Posterior cingulate gyrus (tissue), 11 donors: ENCODE data around the gene STRIP2.
"Not testable (repeated sequence)": the region's sequence is repeated elsewhere in the genome, so short reads cannot be mapped to it uniquely, and the experiment has no call there.

Source experiments
- DNase-seq, 10 donors: peaks; one replicate each; pipeline versions ENCODE4 v3.0.0 to v3.0.0-alpha.2; 2020 to 2021; ENCODE audit warnings: mixed read lengths in 3 of 10
- intact Hi-C: fragments of 100-400 bp; cut with DNase I; formaldehyde crosslinking; loops from one replicate; pipeline ENCODE4 v1.15.1; 2023

The STRIP2 gene

GRCh38 chr7:129417073-129417472, 17.2 kb upstream of the STRIP2 start:
- no peak for DNase-seq
- intact Hi-C loops: no loop called here

GRCh38 chr7:129421717-129422250, 12.4 kb upstream of the STRIP2 start:
- no peak for DNase-seq
- intact Hi-C loops: no loop called here

GRCh38 chr7:129422727-129423126, 11.5 kb upstream of the STRIP2 start:
- intact Hi-C loops: no loop called here
- no peak for DNase-seq

GRCh38 chr7:129423700-129424410, 10.4 kb upstream of the STRIP2 start:
- intact Hi-C loops: no loop called here
- no peak for DNase-seq

GRCh38 chr7:129426482-129426881, 7.8 kb upstream of the STRIP2 start:
- intact Hi-C loops: no loop called here
- no peak for DNase-seq

GRCh38 chr7:129427526-129428045, 6.6 kb upstream of the STRIP2 start:
- intact Hi-C loops: no loop called here

GRCh38 chr7:129431911-129432643, 2.2 kb upstream of the STRIP2 start:
- DNase-seq: no peak
- intact Hi-C loops: loop anchor here (5.0 kb wide), 1 partner anchor 65 kb away; no protein-coding TSS in a partner anchor

More at GRCh38 chr7:129427526-129428045, 6.6 kb upstream of the STRIP2 start:
- no peak for DNase-seq

- intact Hi-C loops: loop anchor here (5.0 kb wide), 1 partner anchor 67 kb away; no protein-coding TSS in a partner anchor
- DNase-seq: peak in 7 of 10 donors; percentile 9 to 86 (median 17)
These were observed 565 bp downstream of the STRIP2 start for GRCh38 chr7:129434675-129435318.

- intact Hi-C loops: no loop called here
These were observed 1.2 kb downstream of the STRIP2 start for GRCh38 chr7:129435414-129435829.

GRCh38 chr7:129436335-129436923, 2.2 kb downstream of the STRIP2 start:
- intact Hi-C loops: no loop called here
- DNase-seq: no peak

More at GRCh38 chr7:129435414-129435829, 1.2 kb downstream of the STRIP2 start:
- DNase-seq: no peak

GRCh38 chr7:129437190-129437589, 3.0 kb downstream of the STRIP2 start:
- intact Hi-C loops: no loop called here
- DNase-seq: no peak

GRCh38 chr7:129438281-129438838, 4.1 kb downstream of the STRIP2 start:
- no peak for DNase-seq
- intact Hi-C loops: no loop called here

- DNase-seq: no peak
- intact Hi-C loops: no loop called here
These were observed 4.8 kb downstream of the STRIP2 start for GRCh38 chr7:129438839-129439651.

GRCh38 chr7:129439963-129440625, 5.9 kb downstream of the STRIP2 start:
- intact Hi-C loops: no loop called here
- no peak for DNase-seq

GRCh38 chr7:129443612-129444011, 9.4 kb downstream of the STRIP2 start:
- peak in 5 of 10 donors; percentile 10 to 88 (median 39) for DNase-seq
- intact Hi-C loops: no loop called here

- DNase-seq: not testable (repeated sequence)
These were observed 10.5 kb downstream of the STRIP2 start for GRCh38 chr7:129444776-129445175.

GRCh38 chr7:129446925-129447324, 12.7 kb downstream of the STRIP2 start:
- intact Hi-C loops, DNase-seq: not testable (repeated sequence)

More at GRCh38 chr7:129444776-129445175, 10.5 kb downstream of the STRIP2 start:
- intact Hi-C loops: not testable (repeated sequence)

GRCh38 chr7:129447445-129447844, 13.2 kb downstream of the STRIP2 start:
- intact Hi-C loops, DNase-seq: not testable (repeated sequence)
